HG02852 (cell line): ENCODE results near the gene EHD2.
"Not testable (repeated sequence)": the region's sequence is repeated elsewhere in the genome, so short reads cannot be mapped to it uniquely, and the experiment has no call there.

Experiments
- ATAC-seq: cut with Tn5 transposase; IDR thresholded peaks from one replicate; pipeline ENCODE4 v1.9.1; 2021; ENCODE audit warnings: mild to moderate bottlenecking, moderate library complexity; ENCODE audit not compliant: unreplicated experiment

Gene EHD2

GRCh38 chr19:47713046-47714021 is at the start of gene EHD2:
TSS of gene EHD2 (plus strand) at chr19:47713422. CDS start at chr19:47716613, 3,191 bp downstream.
- no peak for ATAC-seq

GRCh38 chr19:47663435-47663910 is 49.7 kb upstream of the EHD2 start:
- ATAC-seq: no peak

GRCh38 chr19:47663911-47664771 is 49.1 kb upstream of the EHD2 start:
- no peak for ATAC-seq

GRCh38 chr19:47668556-47668955 is 44.7 kb upstream of the EHD2 start:
- not testable (repeated sequence) for ATAC-seq

- no peak for ATAC-seq
These were observed 42.5 kb upstream of the EHD2 start for GRCh38 chr19:47670736-47671135.

GRCh38 chr19:47671499-47671898 is 41.7 kb upstream of the EHD2 start:
- ATAC-seq: no peak

GRCh38 chr19:47673426-47673825 is 39.8 kb upstream of the EHD2 start:
- no peak for ATAC-seq

GRCh38 chr19:47674548-47674947 is 38.7 kb upstream of the EHD2 start:
- ATAC-seq: no peak

- no peak for ATAC-seq
These were observed 38.0 kb upstream of the EHD2 start for GRCh38 chr19:47675271-47675670.

GRCh38 chr19:47675859-47676258 is 37.4 kb upstream of the EHD2 start:
- no peak for ATAC-seq

- no peak for ATAC-seq
These were observed 36.4 kb upstream of the EHD2 start for GRCh38 chr19:47676811-47677210.

GRCh38 chr19:47679251-47679900 is 33.8 kb upstream of the EHD2 start:
- ATAC-seq: no peak

- ATAC-seq: no peak
These were observed 33.0 kb upstream of the EHD2 start for GRCh38 chr19:47679922-47680857.

- no peak for ATAC-seq
These were observed 32.3 kb upstream of the EHD2 start for GRCh38 chr19:47680858-47681332.

GRCh38 chr19:47681388-47681787 is 31.8 kb upstream of the EHD2 start:
- ATAC-seq: no peak

GRCh38 chr19:47681936-47682335 is 31.3 kb upstream of the EHD2 start:
- no peak for ATAC-seq

- ATAC-seq: no peak
These were observed 30.3 kb upstream of the EHD2 start for GRCh38 chr19:47682939-47683338.

GRCh38 chr19:47686679-47687450 is 26.4 kb upstream of the EHD2 start:
- no peak for ATAC-seq

- no peak for ATAC-seq
These were observed 25.3 kb upstream of the EHD2 start for GRCh38 chr19:47687906-47688305.
